HL-60 (cell line): ENCODE measurements around the gene NHEJ1.

ENCODE experiments used
- DNase-seq, 2 experiments: peaks; one replicate each; pipeline ENCODE4 v3.0.0-alpha.2; 2010 to 2020; ENCODE audit warnings: low read depth in 1 of 2, low spot score in 1 of 2
- H3K27ac ChIP-seq: fragments of 250-450 bp; sonication (Bioruptor Pico); replicated peaks from 2 replicates; pipeline ENCODE4 v1.5.1; 2020; ENCODE audit warnings: mild to moderate bottlenecking, moderate library complexity
- H3K27me3 ChIP-seq: fragments of 250-450 bp; sonication (Bioruptor Pico); 2 replicates; pipeline ENCODE4 v1.5.1; 2021; ENCODE audit warnings: mild to moderate bottlenecking, moderate library complexity; ENCODE audit not compliant: insufficient read depth, poor library complexity, severe bottlenecking
- H3K4me3 ChIP-seq: replicated peaks from 2 replicates; pipeline ENCODE4 v1.5.1; 2011; ENCODE audit warnings: mild to moderate bottlenecking, control low read depth, low read length; ENCODE audit not compliant: insufficient read depth
- GABPA ChIP-seq: IDR thresholded peaks from 2 replicates; pipeline ENCODE4 v1.6.1; 2012; ENCODE audit warnings: low read depth
- POLR2AphosphoS5 ChIP-seq: IDR thresholded peaks from 2 replicates; pipeline ENCODE4 v1.6.1; 2012; ENCODE audit warnings: low read depth
- REST ChIP-seq: IDR thresholded peaks from 2 replicates; pipeline ENCODE4 v1.6.1; 2012; ENCODE audit warnings: low read depth; ENCODE audit not compliant: insufficient replicate concordance
- SPI1 ChIP-seq: IDR thresholded peaks from 2 replicates; pipeline ENCODE4 v1.6.1; 2012; ENCODE audit warnings: low read depth, mild to moderate bottlenecking, borderline replicate concordance
- TF ChIP-seq, protein P1 (sequence below): IDR thresholded peaks from one replicate; pipeline ENCODE4 v1.5.1; 2011; ENCODE audit warnings: low read length, control low read depth, inconsistent platforms; ENCODE audit not compliant: insufficient read depth

Gene NHEJ1

GRCh38 chr2:219182331-219183150 is 21.9 kb upstream of the NHEJ1 start:
- TF ChIP-seq, protein P1, sequence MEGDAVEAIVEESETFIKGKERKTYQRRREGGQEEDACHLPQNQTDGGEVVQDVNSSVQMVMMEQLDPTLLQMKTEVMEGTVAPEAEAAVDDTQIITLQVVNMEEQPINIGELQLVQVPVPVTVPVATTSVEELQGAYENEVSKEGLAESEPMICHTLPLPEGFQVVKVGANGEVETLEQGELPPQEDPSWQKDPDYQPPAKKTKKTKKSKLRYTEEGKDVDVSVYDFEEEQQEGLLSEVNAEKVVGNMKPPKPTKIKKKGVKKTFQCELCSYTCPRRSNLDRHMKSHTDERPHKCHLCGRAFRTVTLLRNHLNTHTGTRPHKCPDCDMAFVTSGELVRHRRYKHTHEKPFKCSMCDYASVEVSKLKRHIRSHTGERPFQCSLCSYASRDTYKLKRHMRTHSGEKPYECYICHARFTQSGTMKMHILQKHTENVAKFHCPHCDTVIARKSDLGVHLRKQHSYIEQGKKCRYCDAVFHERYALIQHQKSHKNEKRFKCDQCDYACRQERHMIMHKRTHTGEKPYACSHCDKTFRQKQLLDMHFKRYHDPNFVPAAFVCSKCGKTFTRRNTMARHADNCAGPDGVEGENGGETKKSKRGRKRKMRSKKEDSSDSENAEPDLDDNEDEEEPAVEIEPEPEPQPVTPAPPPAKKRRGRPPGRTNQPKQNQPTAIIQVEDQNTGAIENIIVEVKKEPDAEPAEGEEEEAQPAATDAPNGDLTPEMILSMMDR = no peak
- TF ChIP-seq REST = no peak
- Histone ChIP-seq H3K27ac (no peak overlapping the region), H3K27me3 (no peaks in the 10 kb centered on the region), H3K4me3 (no peak overlapping the region)
- DNase-seq = peak in 1 of 2 experiments; percentile 74

GRCh38 chr2:219181531-219181930 is 20.9 kb upstream of the NHEJ1 start:
- Histone ChIP-seq H3K27ac (no peak overlapping the region), H3K27me3 (no peaks in the 10 kb centered on the region), H3K4me3 (no peak overlapping the region)
- TF ChIP-seq SPI1 (no peak), REST (no peak)
- no peak for DNase-seq

- TF ChIP-seq POLR2AphosphoS5 = no peak
- TF ChIP-seq GABPA = no peak
- no peak for TF ChIP-seq REST
- TF ChIP-seq, protein P1 = no peak
- H3K4me3 ChIP-seq = no peak overlapping the region
- H3K27ac ChIP-seq = no peak overlapping the region
- no peaks in the 10 kb centered on the region for H3K27me3 ChIP-seq
- no peak for DNase-seq
These were observed 20.3 kb upstream of the NHEJ1 start for GRCh38 chr2:219180961-219181360.
